ENCODE measurements around the gene PCDH15. TPM values are rescaled to one million over a fixed set of nuclear protein-coding genes. Genes with fewer than 3 reads are reported as not detected.

PCDH15 gene
- total and polyA plus RNA-seq, 3 experiments from 2014 or later: not detected

DNA sequence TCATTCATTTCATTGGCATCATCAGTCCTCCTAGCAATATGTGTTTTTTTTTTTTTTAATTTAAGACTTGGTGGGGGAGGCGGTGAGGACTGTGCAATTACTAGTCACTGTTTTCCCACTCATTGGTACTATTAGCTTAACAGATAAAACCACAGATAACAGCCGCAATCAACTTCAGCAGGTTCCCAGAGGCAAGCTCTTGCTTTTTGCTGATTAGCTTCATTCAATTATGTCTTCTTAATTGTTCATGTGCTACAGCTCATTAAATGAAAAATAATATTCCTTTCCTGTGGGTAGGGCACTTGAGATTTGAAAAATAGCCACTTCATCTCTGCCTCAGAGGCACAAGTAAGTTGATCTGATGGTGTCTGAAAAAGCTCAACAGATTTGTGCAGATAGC, 215.5 kb downstream of the PCDH15 start:
- peaks cover 4 to 23% (median 12%) of the 10 kb centered on the region in 5 donors for H3K9me3 Mint-ChIP-seq
- H3K27me3 ChIP-seq (ENCODE audit: insufficient read depth, low read length, poor library complexity, severe bottlenecking): no peaks in the 10 kb centered on the region
- no peak overlapping the region for H3K4me3 Mint-ChIP-seq
- no peak overlapping the region for H3K4me3 ChIP-seq (ENCODE audit: low read length)
- H3K27ac ChIP-seq (ENCODE audit: low read depth, low read length): no peak overlapping the region
- H3K4me1 ChIP-seq (ENCODE audit: insufficient read depth, low read length): no peaks in the 10 kb centered on the region
- no peaks in the 10 kb centered on the region for H3K4me1 Mint-ChIP-seq
- H3K9me3 ChIP-seq (ENCODE audit: low read length): no peaks in the 10 kb centered on the region
- no peaks in the 10 kb centered on the region for H3K36me3 Mint-ChIP-seq
- ChIA-PET POLR2A (no interaction called here), CTCF (no interaction called here)
- H3K36me3 ChIP-seq (ENCODE audit: insufficient read depth, low read length): no peaks in the 10 kb centered on the region
- DNase-seq: no peak
- no peaks in the 10 kb centered on the region for H3K27me3 Mint-ChIP-seq
- no peak overlapping the region for H3K27ac Mint-ChIP-seq

DNA sequence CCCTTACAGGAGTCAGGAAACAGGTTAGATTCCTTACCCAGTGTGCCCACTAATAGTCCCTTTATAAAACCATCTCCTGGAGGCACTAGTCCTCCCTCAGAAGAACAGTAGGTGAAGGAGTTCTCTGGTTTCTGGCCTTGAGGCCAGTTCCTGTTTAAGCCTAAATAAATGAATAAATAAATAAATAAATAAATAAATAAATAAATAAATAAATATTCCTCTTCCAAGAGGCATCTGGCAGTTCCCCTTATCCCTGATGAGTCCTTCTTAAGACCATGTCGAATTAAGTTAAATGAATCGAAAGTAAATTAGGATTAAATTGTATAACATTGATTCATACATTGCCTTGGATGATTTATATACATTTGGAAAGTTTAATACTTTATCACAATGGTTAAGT, 223.3 kb downstream of the PCDH15 start:
- H3K27me3 ChIP-seq (ENCODE audit: insufficient read depth, low read length, poor library complexity, severe bottlenecking): no peaks in the 10 kb centered on the region
- Mint-ChIP-seq H3K9me3 (peaks cover 4 to 30% (median 17%) of the 10 kb centered on the region in 5 donors), H3K27me3 (no peaks in the 10 kb centered on the region), H3K4me1 (no peaks in the 10 kb centered on the region), H3K36me3 (no peaks in the 10 kb centered on the region), H3K27ac (no peak overlapping the region), H3K4me3 (no peak overlapping the region)
- no peak for DNase-seq
- H3K4me3 ChIP-seq (ENCODE audit: low read length): no peak overlapping the region
- ChIA-PET CTCF (no interaction called here), POLR2A (no interaction called here)
- no peaks in the 10 kb centered on the region for H3K36me3 ChIP-seq (ENCODE audit: insufficient read depth, low read length)
- no peaks in the 10 kb centered on the region for H3K9me3 ChIP-seq (ENCODE audit: low read length)
- H3K4me1 ChIP-seq (ENCODE audit: insufficient read depth, low read length): no peaks in the 10 kb centered on the region
- no peak overlapping the region for H3K27ac ChIP-seq (ENCODE audit: low read depth, low read length)

DNA sequence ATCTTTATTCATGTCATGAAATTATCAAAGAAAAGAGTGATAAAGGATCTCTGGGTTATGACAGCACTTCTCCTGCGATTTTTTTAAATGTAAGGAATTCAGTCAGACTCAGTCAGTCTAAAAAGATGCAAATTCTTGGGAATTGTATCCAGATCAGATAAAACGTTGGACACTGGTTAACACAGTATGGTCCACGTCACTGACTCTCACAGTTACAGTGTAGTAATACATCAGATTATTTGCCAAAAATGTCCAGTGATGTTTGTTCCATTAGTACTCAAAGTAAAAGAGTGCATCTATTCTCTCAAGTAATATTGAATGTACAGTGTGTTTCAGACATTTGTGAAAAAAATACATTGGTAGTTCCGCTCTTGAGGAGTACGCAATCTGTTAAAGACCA, 224.5 kb downstream of the PCDH15 start:
- Mint-ChIP-seq H3K27ac (no peak overlapping the region), H3K4me1 (no peaks in the 10 kb centered on the region), H3K36me3 (no peaks in the 10 kb centered on the region), H3K4me3 (no peak overlapping the region), H3K9me3 (peaks cover 2 to 36% (median 16%) of the 10 kb centered on the region in 5 donors), H3K27me3 (no peaks in the 10 kb centered on the region)
- CTCF ChIA-PET: no interaction called here
- POLR2A ChIA-PET: no interaction called here
- Histone ChIP-seq H3K4me3 (ENCODE audit: low read length) (no peak overlapping the region), H3K9me3 (ENCODE audit: low read length) (no peaks in the 10 kb centered on the region), H3K4me1 (ENCODE audit: insufficient read depth, low read length) (no peaks in the 10 kb centered on the region), H3K36me3 (ENCODE audit: insufficient read depth, low read length) (no peaks in the 10 kb centered on the region), H3K27ac (ENCODE audit: low read depth, low read length) (no peak overlapping the region), H3K27me3 (ENCODE audit: insufficient read depth, low read length, poor library complexity, severe bottlenecking) (no peaks in the 10 kb centered on the region)
- no peak for DNase-seq

DNA sequence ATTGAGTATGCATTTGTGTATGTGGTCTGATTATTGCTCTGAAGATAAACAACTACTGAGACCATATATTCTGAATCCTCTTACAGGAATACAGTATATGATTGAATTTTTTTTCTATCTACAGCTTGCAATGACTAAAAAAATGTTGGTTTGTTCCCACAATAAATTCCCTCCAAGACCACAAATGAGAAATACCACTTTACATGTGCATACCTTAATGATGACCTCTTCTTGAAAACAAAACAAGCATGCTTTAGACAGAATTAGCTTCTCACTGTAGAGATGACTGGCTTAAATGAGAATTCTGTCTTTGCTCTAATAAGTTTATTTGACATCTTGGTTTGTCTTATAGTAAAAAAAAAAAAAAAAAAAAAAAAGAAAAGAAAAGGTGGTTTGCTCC, 241.5 kb downstream of the PCDH15 start:
- Histone ChIP-seq H3K27ac (ENCODE audit: low read depth, low read length) (no peak overlapping the region), H3K4me1 (ENCODE audit: insufficient read depth, low read length) (no peaks in the 10 kb centered on the region), H3K27me3 (ENCODE audit: insufficient read depth, low read length, poor library complexity, severe bottlenecking) (no peaks in the 10 kb centered on the region), H3K36me3 (ENCODE audit: insufficient read depth, low read length) (no peaks in the 10 kb centered on the region), H3K9me3 (ENCODE audit: low read length) (no peaks in the 10 kb centered on the region), H3K4me3 (ENCODE audit: low read length) (no peak overlapping the region)
- no peak overlapping the region for H3K27ac Mint-ChIP-seq
- H3K27me3 Mint-ChIP-seq: no peaks in the 10 kb centered on the region
- H3K9me3 Mint-ChIP-seq: peaks cover 2 to 26% (median 7%) of the 10 kb centered on the region in 5 donors
- ChIA-PET CTCF (no interaction called here), POLR2A (no interaction called here)
- DNase-seq: no peak
- no peaks in the 10 kb centered on the region for H3K36me3 Mint-ChIP-seq
- no peak overlapping the region for H3K4me3 Mint-ChIP-seq
- H3K4me1 Mint-ChIP-seq: no peaks in the 10 kb centered on the region

DNA sequence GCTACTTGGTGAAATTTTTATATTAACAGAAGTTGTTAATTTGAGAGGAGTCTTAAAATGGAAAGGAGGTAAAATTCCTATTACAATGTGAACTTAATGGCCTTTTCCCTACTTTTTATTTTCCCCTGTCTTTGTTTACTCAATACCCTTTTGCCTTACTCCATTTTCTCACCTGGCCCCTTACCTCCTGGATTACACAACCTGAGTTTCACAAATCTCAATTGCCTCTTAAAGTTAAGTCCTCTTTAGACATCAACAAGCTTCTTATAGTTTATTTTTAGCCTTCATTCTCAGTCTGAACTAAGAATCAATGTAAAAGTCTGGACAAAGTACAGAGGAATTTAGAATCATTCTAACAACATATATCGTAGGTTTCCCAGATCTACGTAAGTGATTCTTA, 247.0 kb downstream of the PCDH15 start:
- no peak overlapping the region for H3K4me3 ChIP-seq (ENCODE audit: low read length)
- no peaks in the 10 kb centered on the region for H3K9me3 ChIP-seq (ENCODE audit: low read length)
- H3K27me3 ChIP-seq (ENCODE audit: insufficient read depth, low read length, poor library complexity, severe bottlenecking): no peaks in the 10 kb centered on the region
- no peaks in the 10 kb centered on the region for H3K36me3 ChIP-seq (ENCODE audit: insufficient read depth, low read length)
- DNase-seq: no peak
- Mint-ChIP-seq H3K4me3 (no peak overlapping the region), H3K9me3 (peaks cover 2 to 28% (median 8%) of the 10 kb centered on the region in 5 donors), H3K4me1 (no peaks in the 10 kb centered on the region), H3K27ac (no peak overlapping the region), H3K36me3 (no peaks in the 10 kb centered on the region), H3K27me3 (no peaks in the 10 kb centered on the region)
- no peaks in the 10 kb centered on the region for H3K4me1 ChIP-seq (ENCODE audit: insufficient read depth, low read length)
- CTCF ChIA-PET: no interaction called here
- no peak overlapping the region for H3K27ac ChIP-seq (ENCODE audit: low read depth, low read length)
- POLR2A ChIA-PET: no interaction called here

DNA sequence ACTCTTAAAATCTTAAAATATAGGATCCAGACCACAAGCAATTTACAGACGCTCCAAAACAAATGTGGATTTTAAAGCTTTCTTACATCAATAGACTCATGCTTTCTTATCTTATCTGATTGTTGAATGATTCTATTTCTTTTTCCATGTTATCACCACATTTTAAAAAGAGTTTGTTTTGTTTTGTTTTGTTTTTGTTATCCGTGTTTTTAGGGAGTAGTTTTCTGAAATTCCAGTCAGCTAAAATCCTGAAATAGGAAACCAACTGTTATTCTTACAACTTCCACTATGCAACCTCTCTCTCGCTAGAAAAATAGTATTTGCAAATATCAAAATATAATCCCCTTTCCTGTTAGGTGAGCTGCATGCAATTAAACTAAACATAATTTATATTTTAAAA, 251.0 kb downstream of the PCDH15 start:
- Histone ChIP-seq H3K27ac (ENCODE audit: low read depth, low read length) (no peak overlapping the region), H3K27me3 (ENCODE audit: insufficient read depth, low read length, poor library complexity, severe bottlenecking) (no peaks in the 10 kb centered on the region), H3K36me3 (ENCODE audit: insufficient read depth, low read length) (no peaks in the 10 kb centered on the region), H3K9me3 (ENCODE audit: low read length) (no peaks in the 10 kb centered on the region), H3K4me3 (ENCODE audit: low read length) (no peak overlapping the region), H3K4me1 (ENCODE audit: insufficient read depth, low read length) (no peaks in the 10 kb centered on the region)
- H3K4me3 Mint-ChIP-seq: no peak overlapping the region
- H3K36me3 Mint-ChIP-seq: no peaks in the 10 kb centered on the region
- no peak overlapping the region for H3K27ac Mint-ChIP-seq
- H3K27me3 Mint-ChIP-seq: no peaks in the 10 kb centered on the region
- DNase-seq: no peak
- H3K9me3 Mint-ChIP-seq: peaks cover 6 to 30% (median 7%) of the 10 kb centered on the region in 5 donors
- ChIA-PET POLR2A (no interaction called here), CTCF (no interaction called here)
- no peaks in the 10 kb centered on the region for H3K4me1 Mint-ChIP-seq

DNA sequence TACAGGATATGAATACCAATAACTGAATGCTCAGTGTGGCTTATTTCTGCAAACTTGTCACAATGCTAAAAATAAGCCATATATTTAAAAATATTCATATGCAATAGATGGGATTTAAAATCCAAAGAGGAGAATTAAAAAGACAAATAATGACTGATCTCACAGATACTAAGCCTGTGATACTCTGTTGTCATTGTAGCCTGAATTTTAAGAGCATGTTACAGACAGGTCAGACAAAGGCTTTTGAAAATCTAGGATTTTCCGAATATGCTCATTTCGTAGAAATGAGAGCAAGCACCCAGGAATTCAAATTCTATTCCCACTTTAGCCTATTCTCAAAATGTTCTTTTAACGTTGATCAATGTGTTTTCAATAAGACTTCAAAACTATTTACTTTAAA, 269.7 kb downstream of the PCDH15 start:
- no peaks in the 10 kb centered on the region for H3K36me3 ChIP-seq (ENCODE audit: insufficient read depth, low read length)
- no peaks in the 10 kb centered on the region for H3K4me1 Mint-ChIP-seq
- no peak overlapping the region for H3K27ac Mint-ChIP-seq
- CTCF ChIA-PET: no interaction called here
- DNase-seq: no peak
- H3K4me3 Mint-ChIP-seq: no peak overlapping the region
- H3K36me3 Mint-ChIP-seq: no peaks in the 10 kb centered on the region
- no peak overlapping the region for H3K4me3 ChIP-seq (ENCODE audit: low read length)
- no peaks in the 10 kb centered on the region for H3K4me1 ChIP-seq (ENCODE audit: insufficient read depth, low read length)
- no peak overlapping the region for H3K27ac ChIP-seq (ENCODE audit: low read depth, low read length)
- POLR2A ChIA-PET: no interaction called here
- H3K27me3 Mint-ChIP-seq: no peaks in the 10 kb centered on the region
- no peaks in the 10 kb centered on the region for H3K27me3 ChIP-seq (ENCODE audit: insufficient read depth, low read length, poor library complexity, severe bottlenecking)
- peaks cover 2 to 33% (median 12%) of the 10 kb centered on the region in 5 donors for H3K9me3 Mint-ChIP-seq
- H3K9me3 ChIP-seq (ENCODE audit: low read length): no peaks in the 10 kb centered on the region

DNA sequence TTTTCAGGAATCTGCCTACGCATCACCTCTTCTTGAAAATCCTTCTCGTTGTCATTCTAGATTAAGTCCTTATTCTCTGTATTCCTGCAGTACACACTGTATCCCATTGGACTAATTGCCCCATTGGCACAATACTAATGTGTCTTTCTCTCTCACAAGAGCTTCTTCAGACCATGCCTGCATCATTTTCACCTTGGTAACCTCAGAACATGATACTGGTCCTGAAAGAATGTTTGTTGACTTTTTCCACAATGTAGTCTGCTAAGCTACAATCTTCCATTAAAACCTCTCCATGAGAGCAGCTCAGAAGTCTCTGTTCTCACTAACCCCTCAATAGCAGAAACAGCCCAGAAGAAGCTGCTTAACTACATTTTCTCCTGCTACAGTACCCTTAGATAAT, 270.7 kb downstream of the PCDH15 start:
- no peaks in the 10 kb centered on the region for H3K27me3 ChIP-seq (ENCODE audit: insufficient read depth, low read length, poor library complexity, severe bottlenecking)
- no peak overlapping the region for H3K4me3 ChIP-seq (ENCODE audit: low read length)
- H3K27ac Mint-ChIP-seq: no peak overlapping the region
- no peaks in the 10 kb centered on the region for H3K4me1 ChIP-seq (ENCODE audit: insufficient read depth, low read length)
- no peaks in the 10 kb centered on the region for H3K9me3 ChIP-seq (ENCODE audit: low read length)
- no peak overlapping the region for H3K27ac ChIP-seq (ENCODE audit: low read depth, low read length)
- ChIA-PET POLR2A (no interaction called here), CTCF (no interaction called here)
- H3K9me3 Mint-ChIP-seq: peaks cover 2 to 28% (median 12%) of the 10 kb centered on the region in 5 donors
- H3K36me3 ChIP-seq (ENCODE audit: insufficient read depth, low read length): no peaks in the 10 kb centered on the region
- no peak for DNase-seq
- no peak overlapping the region for H3K4me3 Mint-ChIP-seq
- no peaks in the 10 kb centered on the region for H3K36me3 Mint-ChIP-seq
- H3K27me3 Mint-ChIP-seq: no peaks in the 10 kb centered on the region
- no peaks in the 10 kb centered on the region for H3K4me1 Mint-ChIP-seq

DNA sequence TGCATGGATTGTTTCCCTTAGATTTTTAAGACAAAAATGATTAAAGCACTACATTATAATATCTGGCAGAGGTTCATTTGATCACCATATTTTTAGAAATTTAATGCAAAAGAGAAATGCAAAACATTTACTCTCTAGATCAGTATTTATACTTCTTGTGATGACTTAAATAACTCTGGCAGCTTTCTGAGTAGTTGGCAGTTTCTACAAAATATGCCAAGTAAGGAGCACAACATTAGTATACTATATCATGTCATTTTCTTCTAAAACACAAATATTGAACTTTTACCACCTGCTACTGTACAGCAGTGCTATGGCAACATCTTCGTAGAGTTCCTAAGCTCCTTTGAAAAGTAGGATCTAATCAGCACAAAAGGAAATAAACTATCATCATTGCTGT, 275.2 kb downstream of the PCDH15 start:
- H3K4me3 Mint-ChIP-seq: no peak overlapping the region
- H3K9me3 Mint-ChIP-seq: peaks cover 2 to 33% (median 13%) of the 10 kb centered on the region in 5 donors
- H3K36me3 Mint-ChIP-seq: no peaks in the 10 kb centered on the region
- no peaks in the 10 kb centered on the region for H3K4me1 Mint-ChIP-seq
- no peaks in the 10 kb centered on the region for H3K27me3 ChIP-seq (ENCODE audit: insufficient read depth, low read length, poor library complexity, severe bottlenecking)
- DNase-seq: no peak
- ChIA-PET POLR2A (no interaction called here), CTCF (no interaction called here)
- H3K4me1 ChIP-seq (ENCODE audit: insufficient read depth, low read length): no peaks in the 10 kb centered on the region
- H3K36me3 ChIP-seq (ENCODE audit: insufficient read depth, low read length): no peaks in the 10 kb centered on the region
- no peaks in the 10 kb centered on the region for H3K27me3 Mint-ChIP-seq
- no peak overlapping the region for H3K4me3 ChIP-seq (ENCODE audit: low read length)
- no peak overlapping the region for H3K27ac Mint-ChIP-seq
- no peak overlapping the region for H3K27ac ChIP-seq (ENCODE audit: low read depth, low read length)
- no peaks in the 10 kb centered on the region for H3K9me3 ChIP-seq (ENCODE audit: low read length)

All from CD8-positive, alpha-beta memory T cell (primary cell).